ENCODE results near the gene PROSER2. TPM values are rescaled to one million over a fixed set of nuclear protein-coding genes. Genes with fewer than 3 reads are reported as not detected.

The PROSER2 gene
- total and polyA plus RNA-seq, 2 of the 13 experiments (the other 11 are each of a cell fraction or from before 2014, with no cell fraction given) = 6.9 to 7.7 TPM

DNA sequence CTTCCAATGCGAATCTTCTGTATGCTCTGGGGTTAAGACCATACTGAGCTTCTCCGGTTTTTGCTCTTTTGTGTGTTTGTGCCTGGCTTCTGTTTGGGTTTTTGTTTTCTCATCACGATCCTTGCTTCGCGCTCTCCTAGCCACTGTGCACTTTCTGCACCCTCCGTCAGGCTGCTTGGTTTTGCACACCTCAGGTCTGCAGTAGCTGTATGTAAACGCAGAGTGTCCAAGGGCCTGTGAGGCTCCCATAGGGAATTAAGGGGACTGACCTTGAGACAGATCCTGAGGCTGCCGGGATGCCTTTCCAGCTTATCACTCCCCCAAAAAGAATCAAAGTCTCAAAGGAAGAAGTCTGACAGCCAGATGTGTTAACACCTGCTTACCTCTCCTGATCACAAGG is 95.2 kb downstream of the PROSER2 start:
- H3K27me3 ChIP-seq (ENCODE audit: control insufficient read depth in 1 of 2, insufficient read depth in 2 of 2, low read length in 2 of 2) = no peaks in the 10 kb centered on the region
- intact Hi-C loops (cut with micrococcal nuclease; ENCODE audit: unreplicated experiment) = loop anchor here (5.0 kb wide), 1 partner anchor 69 kb away; no protein-coding TSS in a partner anchor
- ChIA-PET POLR2A (no interaction called here), CTCF (ENCODE audit: low intra/inter-chr PET ratio, low total read pairs) (no interaction called here)
- no TSS peak for BruUV-seq (replicated peaks)
- ATAC-seq (peak; percentile 24; the same call in 1 of the 3 replicates), DNase-seq (ENCODE audit: low spot score) (no peak), FAIRE-seq (no peak)
- TF ChIP-seq, protein P1, sequence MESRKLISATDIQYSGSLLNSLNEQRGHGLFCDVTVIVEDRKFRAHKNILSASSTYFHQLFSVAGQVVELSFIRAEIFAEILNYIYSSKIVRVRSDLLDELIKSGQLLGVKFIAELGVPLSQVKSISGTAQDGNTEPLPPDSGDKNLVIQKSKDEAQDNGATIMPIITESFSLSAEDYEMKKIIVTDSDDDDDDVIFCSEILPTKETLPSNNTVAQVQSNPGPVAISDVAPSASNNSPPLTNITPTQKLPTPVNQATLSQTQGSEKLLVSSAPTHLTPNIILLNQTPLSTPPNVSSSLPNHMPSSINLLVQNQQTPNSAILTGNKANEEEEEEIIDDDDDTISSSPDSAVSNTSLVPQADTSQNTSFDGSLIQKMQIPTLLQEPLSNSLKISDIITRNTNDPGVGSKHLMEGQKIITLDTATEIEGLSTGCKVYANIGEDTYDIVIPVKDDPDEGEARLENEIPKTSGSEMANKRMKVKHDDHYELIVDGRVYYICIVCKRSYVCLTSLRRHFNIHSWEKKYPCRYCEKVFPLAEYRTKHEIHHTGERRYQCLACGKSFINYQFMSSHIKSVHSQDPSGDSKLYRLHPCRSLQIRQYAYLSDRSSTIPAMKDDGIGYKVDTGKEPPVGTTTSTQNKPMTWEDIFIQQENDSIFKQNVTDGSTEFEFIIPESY (CRISPR knock-in tag; IDR thresholded peaks at IDR 0.05) = peak; percentile 33; the same call in 1 of the 2 replicates
- no peak for TF ChIP-seq ZNF3 (CRISPR knock-in tag; IDR thresholded peaks at IDR 0.05)
- TF ChIP-seq NCOA2 (CRISPR knock-in tag; IDR thresholded peaks at IDR 0.05) = no peak
- TF ChIP-seq ZBTB38 (CRISPR knock-in tag; IDR thresholded peaks at IDR 0.05) = peak; percentile 61; the same call in 1 of the 2 replicates
- TF ChIP-seq, protein P2, sequence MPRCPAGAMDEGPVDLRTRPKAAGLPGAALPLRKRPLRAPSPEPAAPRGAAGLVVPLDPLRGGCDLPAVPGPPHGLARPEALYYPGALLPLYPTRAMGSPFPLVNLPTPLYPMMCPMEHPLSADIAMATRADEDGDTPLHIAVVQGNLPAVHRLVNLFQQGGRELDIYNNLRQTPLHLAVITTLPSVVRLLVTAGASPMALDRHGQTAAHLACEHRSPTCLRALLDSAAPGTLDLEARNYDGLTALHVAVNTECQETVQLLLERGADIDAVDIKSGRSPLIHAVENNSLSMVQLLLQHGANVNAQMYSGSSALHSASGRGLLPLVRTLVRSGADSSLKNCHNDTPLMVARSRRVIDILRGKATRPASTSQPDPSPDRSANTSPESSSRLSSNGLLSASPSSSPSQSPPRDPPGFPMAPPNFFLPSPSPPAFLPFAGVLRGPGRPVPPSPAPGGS (CRISPR knock-in tag; IDR thresholded peaks at IDR 0.05) = no peak
- no peak for TF ChIP-seq RFXANK (CRISPR knock-in tag; IDR thresholded peaks at IDR 0.05)
- H3K9ac ChIP-seq (ENCODE audit: insufficient read depth, low read depth, low read length) = no peak overlapping the region
- 68% methylated on average over 8 of the region's 8 CpGs for WGBS (ENCODE audit: low lambda C conversion rate)
- in situ Hi-C loops (cut with HindIII; ENCODE audit: extremely low pct_ligation_motif_present, low pct_unique_long_range_greater_than_20kb) = no loop called here
- H4K20me1 ChIP-seq (ENCODE audit: insufficient read depth, low read length) = no peaks in the 10 kb centered on the region
- H3K27ac ChIP-seq (ENCODE audit: extremely low read length, insufficient read depth, low read length) = no peak overlapping the region
- H3K36me3 ChIP-seq (replicated peaks in 1 of 2; ENCODE audit: control insufficient read depth in 1 of 2, insufficient read depth in 2 of 2, low read length in 2 of 2) = peaks cover 7 to 29% of the 10 kb centered on the region in 2 experiments; a peak in 3 of 5 replicates
- no peaks in the 10 kb centered on the region for H3K79me2 ChIP-seq (ENCODE audit: insufficient read depth, low read length)
- no peaks in the 10 kb centered on the region for H3K9me3 ChIP-seq (ENCODE audit: low read length)
- no peak overlapping the region for H3K4me3 ChIP-seq (replicated peaks in 1 of 3; ENCODE audit: insufficient read depth in 1 of 3, low read depth in 2 of 3, low read length in 3 of 3)
- no peak overlapping the region for H2AFZ ChIP-seq (ENCODE audit: low read length)
- no peak overlapping the region for H3K4me2 ChIP-seq (ENCODE audit: low read depth, low read length)
- H3K4me1 ChIP-seq (ENCODE audit: insufficient read depth, low read length) = peaks cover 22% of the 10 kb centered on the region

Data from HepG2 (cell line).